Measurements from ENCODE around the gene NTSR1. TPM values are rescaled to one million over a fixed set of nuclear protein-coding genes. Genes with fewer than 3 reads are reported as not detected.

NTSR1 gene
- total and polyA plus RNA-seq, 2 of the 13 experiments (the other 11 are each of a cell fraction or from before 2014, with no cell fraction given): 0.09 to 0.12 TPM

DNA sequence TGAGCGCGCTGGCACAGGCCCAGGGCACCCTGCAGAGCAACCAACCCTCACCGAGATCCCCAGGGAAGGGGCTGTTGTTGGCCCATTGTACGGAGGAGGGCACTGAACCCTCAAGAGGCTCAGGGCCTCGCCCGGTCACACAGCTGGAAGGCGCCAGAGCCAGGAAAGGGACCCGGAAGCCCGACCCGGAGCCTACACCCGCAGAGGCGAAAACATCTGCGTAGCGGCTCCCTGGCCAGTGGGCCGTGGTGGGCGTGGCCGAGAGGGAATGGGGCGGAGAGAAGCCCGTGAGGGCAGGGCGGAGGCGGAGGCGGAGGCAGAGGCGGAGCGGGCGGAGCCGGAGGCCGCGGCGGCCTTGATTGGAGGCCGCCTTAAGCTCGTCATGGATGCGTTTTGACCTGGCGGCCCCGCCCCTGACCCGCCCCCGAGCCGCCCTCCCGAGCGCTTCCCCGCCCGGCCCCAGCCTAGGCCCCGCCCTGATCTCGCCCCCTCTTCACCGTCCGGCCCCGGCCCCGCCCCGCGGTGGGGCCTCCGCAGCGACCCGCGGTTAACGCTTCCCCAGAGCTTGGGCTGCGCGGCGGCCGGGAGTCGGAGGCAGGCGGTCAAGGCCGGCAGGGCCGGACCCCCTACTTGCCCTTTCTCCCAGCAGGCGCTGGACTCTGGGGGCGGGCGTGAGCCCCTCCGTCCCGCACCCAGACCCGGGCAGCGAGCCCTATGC is 85.5 kb downstream of the NTSR1 start (continued):
- TF ChIP-seq, protein P1, sequence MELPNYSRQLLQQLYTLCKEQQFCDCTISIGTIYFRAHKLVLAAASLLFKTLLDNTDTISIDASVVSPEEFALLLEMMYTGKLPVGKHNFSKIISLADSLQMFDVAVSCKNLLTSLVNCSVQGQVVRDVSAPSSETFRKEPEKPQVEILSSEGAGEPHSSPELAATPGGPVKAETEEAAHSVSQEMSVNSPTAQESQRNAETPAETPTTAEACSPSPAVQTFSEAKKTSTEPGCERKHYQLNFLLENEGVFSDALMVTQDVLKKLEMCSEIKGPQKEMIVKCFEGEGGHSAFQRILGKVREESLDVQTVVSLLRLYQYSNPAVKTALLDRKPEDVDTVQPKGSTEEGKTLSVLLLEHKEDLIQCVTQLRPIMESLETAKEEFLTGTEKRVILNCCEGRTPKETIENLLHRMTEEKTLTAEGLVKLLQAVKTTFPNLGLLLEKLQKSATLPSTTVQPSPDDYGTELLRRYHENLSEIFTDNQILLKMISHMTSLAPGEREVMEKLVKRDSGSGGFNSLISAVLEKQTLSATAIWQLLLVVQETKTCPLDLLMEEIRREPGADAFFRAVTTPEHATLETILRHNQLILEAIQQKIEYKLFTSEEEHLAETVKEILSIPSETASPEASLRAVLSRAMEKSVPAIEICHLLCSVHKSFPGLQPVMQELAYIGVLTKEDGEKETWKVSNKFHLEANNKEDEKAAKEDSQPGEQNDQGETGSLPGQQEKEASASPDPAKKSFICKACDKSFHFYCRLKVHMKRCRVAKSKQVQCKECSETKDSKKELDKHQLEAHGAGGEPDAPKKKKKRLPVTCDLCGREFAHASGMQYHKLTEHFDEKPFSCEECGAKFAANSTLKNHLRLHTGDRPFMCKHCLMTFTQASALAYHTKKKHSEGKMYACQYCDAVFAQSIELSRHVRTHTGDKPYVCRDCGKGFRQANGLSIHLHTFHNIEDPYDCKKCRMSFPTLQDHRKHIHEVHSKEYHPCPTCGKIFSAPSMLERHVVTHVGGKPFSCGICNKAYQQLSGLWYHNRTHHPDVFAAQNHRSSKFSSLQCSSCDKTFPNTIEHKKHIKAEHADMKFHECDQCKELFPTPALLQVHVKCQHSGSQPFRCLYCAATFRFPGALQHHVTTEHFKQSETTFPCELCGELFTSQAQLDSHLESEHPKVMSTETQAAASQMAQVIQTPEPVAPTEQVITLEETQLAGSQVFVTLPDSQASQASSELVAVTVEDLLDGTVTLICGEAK (IDR thresholded peaks at IDR 0.05): no peak; the same call in 1 of the 2 replicates
- TF ChIP-seq, protein P1 (CRISPR knock-in tag; IDR thresholded peaks at IDR 0.05): peak; percentile 93; the same call in 1 of the 2 replicates
- TF ChIP-seq MYNN (CRISPR knock-in tag; IDR thresholded peaks at IDR 0.05; ENCODE audit: low read depth) (no peak; the same call in 1 of the 2 replicates), RFXAP (CRISPR knock-in tag; IDR thresholded peaks at IDR 0.05; ENCODE audit: borderline replicate concordance) (no peak; the same call in 1 of the 2 replicates), ZFP90 (CRISPR knock-in tag; IDR thresholded peaks at IDR 0.05; ENCODE audit: borderline replicate concordance) (peak; percentile 15; the same call in 1 of the 2 replicates), TBX2 (CRISPR knock-in tag; IDR thresholded peaks at IDR 0.05; ENCODE audit: borderline replicate concordance) (peak; percentile 69), JARID2 (CRISPR knock-in tag; IDR thresholded peaks at IDR 0.05; ENCODE audit: insufficient replicate concordance) (peak; percentile 24), HNRNPLL (IDR thresholded peaks at IDR 0.05; ENCODE audit: low read depth, low read length, poor library complexity, severe bottlenecking) (peak; percentile 91), SP1 (IDR thresholded peaks at IDR 0.05) (peak; percentile 100), SP1 (CRISPR knock-in tag; IDR thresholded peaks at IDR 0.05) (peak; percentile 100), ZNF788 (CRISPR knock-in tag; IDR thresholded peaks at IDR 0.05; ENCODE audit: borderline replicate concordance) (peak; percentile 26; the same call in 1 of the 2 replicates)
- TF ChIP-seq, protein P2, sequence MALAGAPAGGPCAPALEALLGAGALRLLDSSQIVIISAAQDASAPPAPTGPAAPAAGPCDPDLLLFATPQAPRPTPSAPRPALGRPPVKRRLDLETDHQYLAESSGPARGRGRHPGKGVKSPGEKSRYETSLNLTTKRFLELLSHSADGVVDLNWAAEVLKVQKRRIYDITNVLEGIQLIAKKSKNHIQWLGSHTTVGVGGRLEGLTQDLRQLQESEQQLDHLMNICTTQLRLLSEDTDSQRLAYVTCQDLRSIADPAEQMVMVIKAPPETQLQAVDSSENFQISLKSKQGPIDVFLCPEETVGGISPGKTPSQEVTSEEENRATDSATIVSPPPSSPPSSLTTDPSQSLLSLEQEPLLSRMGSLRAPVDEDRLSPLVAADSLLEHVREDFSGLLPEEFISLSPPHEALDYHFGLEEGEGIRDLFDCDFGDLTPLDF (CRISPR knock-in tag; IDR thresholded peaks at IDR 0.05): peak; percentile 62; the same call in 1 of the 2 replicates
- TF ChIP-seq, protein P3, sequence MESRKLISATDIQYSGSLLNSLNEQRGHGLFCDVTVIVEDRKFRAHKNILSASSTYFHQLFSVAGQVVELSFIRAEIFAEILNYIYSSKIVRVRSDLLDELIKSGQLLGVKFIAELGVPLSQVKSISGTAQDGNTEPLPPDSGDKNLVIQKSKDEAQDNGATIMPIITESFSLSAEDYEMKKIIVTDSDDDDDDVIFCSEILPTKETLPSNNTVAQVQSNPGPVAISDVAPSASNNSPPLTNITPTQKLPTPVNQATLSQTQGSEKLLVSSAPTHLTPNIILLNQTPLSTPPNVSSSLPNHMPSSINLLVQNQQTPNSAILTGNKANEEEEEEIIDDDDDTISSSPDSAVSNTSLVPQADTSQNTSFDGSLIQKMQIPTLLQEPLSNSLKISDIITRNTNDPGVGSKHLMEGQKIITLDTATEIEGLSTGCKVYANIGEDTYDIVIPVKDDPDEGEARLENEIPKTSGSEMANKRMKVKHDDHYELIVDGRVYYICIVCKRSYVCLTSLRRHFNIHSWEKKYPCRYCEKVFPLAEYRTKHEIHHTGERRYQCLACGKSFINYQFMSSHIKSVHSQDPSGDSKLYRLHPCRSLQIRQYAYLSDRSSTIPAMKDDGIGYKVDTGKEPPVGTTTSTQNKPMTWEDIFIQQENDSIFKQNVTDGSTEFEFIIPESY (CRISPR knock-in tag; IDR thresholded peaks at IDR 0.05): 0 out of 2 replicates have a peak, but pooled peaks have one; percentile 66
- TF ChIP-seq, protein P4, sequence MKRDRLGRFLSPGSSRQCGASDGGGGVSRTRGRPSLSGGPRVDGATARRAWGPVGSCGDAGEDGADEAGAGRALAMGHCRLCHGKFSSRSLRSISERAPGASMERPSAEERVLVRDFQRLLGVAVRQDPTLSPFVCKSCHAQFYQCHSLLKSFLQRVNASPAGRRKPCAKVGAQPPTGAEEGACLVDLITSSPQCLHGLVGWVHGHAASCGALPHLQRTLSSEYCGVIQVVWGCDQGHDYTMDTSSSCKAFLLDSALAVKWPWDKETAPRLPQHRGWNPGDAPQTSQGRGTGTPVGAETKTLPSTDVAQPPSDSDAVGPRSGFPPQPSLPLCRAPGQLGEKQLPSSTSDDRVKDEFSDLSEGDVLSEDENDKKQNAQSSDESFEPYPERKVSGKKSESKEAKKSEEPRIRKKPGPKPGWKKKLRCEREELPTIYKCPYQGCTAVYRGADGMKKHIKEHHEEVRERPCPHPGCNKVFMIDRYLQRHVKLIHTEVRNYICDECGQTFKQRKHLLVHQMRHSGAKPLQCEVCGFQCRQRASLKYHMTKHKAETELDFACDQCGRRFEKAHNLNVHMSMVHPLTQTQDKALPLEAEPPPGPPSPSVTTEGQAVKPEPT (CRISPR knock-in tag; IDR thresholded peaks at IDR 0.05; ENCODE audit: low read depth): 0 out of 2 replicates have a peak, but pooled peaks have one; percentile 79
